GM18517 (cell line): ENCODE data around the gene ASB2.

Experiments
- ATAC-seq: cut with Tn5 transposase; IDR thresholded peaks from one replicate; pipeline ENCODE4 v1.9.1; 2021; ENCODE audit warnings: mild to moderate bottlenecking, moderate library complexity; ENCODE audit not compliant: unreplicated experiment

Gene ASB2

GRCh38 chr14:93906341-93907329 lies 69.7 kb downstream of the ASB2 start:
- no peak for ATAC-seq

GRCh38 chr14:93905623-93906022 lies 70.7 kb downstream of the ASB2 start:
- no peak for ATAC-seq

- no peak for ATAC-seq
These were observed 72.8 kb downstream of the ASB2 start for GRCh38 chr14:93903342-93904184.

- ATAC-seq: no peak
These were observed 73.6 kb downstream of the ASB2 start for GRCh38 chr14:93902619-93903307.

- no peak for ATAC-seq
These were observed 74.6 kb downstream of the ASB2 start for GRCh38 chr14:93901813-93902212.

- ATAC-seq: no peak
These were observed 77.6 kb downstream of the ASB2 start for GRCh38 chr14:93898731-93899130.

GRCh38 chr14:93898081-93898611 lies 78.2 kb downstream of the ASB2 start:
- no peak for ATAC-seq

- no peak for ATAC-seq
These were observed 78.9 kb downstream of the ASB2 start for GRCh38 chr14:93897476-93897845.

- ATAC-seq: no peak
These were observed 81.3 kb downstream of the ASB2 start for GRCh38 chr14:93895023-93895604.

GRCh38 chr14:93893661-93894261 lies 82.6 kb downstream of the ASB2 start:
- ATAC-seq: no peak

- ATAC-seq: no peak
These were observed 83.3 kb downstream of the ASB2 start for GRCh38 chr14:93892923-93893558.

- ATAC-seq: no peak
These were observed 83.9 kb downstream of the ASB2 start for GRCh38 chr14:93892505-93892839.

GRCh38 chr14:93891756-93892504 lies 84.4 kb downstream of the ASB2 start:
- ATAC-seq: no peak

- no peak for ATAC-seq
These were observed 86.5 kb downstream of the ASB2 start for GRCh38 chr14:93889739-93890483.

- no peak for ATAC-seq
These were observed 87.4 kb downstream of the ASB2 start for GRCh38 chr14:93888995-93889394.

GRCh38 chr14:93884950-93885349 lies 91.4 kb downstream of the ASB2 start:
- no peak for ATAC-seq
